Spleen (tissue), 11 donors: ENCODE results near the gene ERO1B. TPM values are rescaled to one million over a fixed set of nuclear protein-coding genes. Genes with fewer than 3 reads are reported as not detected.

ENCODE experiments used
- DNase-seq: peaks from one replicate; pipeline ENCODE4 v3.0.0-alpha.2; 2020
- H3K27ac ChIP-seq, 8 donors: fragments of 200-600 bp; sonication (generic) in 7 of 8; 1 replicate in 4 of 8; 2 replicates in 4 of 8; pipeline versions ENCODE4 v1.5.0 to v1.8.0; 2016 to 2021; ENCODE audit warnings: inconsistent platforms in 4 of 8, mild to moderate bottlenecking in 4 of 8, moderate library complexity in 1 of 8
- H3K27me3 ChIP-seq, 7 donors: fragments of 200-600 bp; sonication (generic) in 6 of 7; replicated peaks in 1 of 7; 1 replicate in 4 of 7; 2 replicates in 3 of 7; pipeline versions ENCODE4 v1.5.0 to v1.8.0; 2016 to 2021; ENCODE audit warnings: inconsistent platforms in 3 of 7, mild to moderate bottlenecking in 1 of 7
- H3K36me3 ChIP-seq, 6 donors: fragments of 200-600 bp; sonication (generic) in 5 of 6; 1 replicate in 4 of 6; 2 replicates in 2 of 6; pipeline versions ENCODE4 v1.5.0 to v1.8.0; 2016 to 2021; ENCODE audit warnings: inconsistent platforms in 2 of 6
- H3K4me1 ChIP-seq, 6 donors: fragments of 200-600 bp; sonication (generic) in 5 of 6; 1 replicate in 3 of 6; 2 replicates in 3 of 6; pipeline versions ENCODE4 v1.5.0 to v1.8.0; 2016 to 2021; ENCODE audit warnings: inconsistent platforms in 3 of 6
- H3K4me3 ChIP-seq, 8 donors: fragments of 200-600 bp; sonication (generic) in 7 of 8; 1 replicate in 4 of 8; 2 replicates in 4 of 8; pipeline versions ENCODE4 v1.5.0 to v1.8.0; 2016 to 2021; ENCODE audit warnings: inconsistent platforms in 4 of 8, mild to moderate bottlenecking in 4 of 8, moderate library complexity in 2 of 8
- H3K9me3 ChIP-seq, 8 donors: fragments of 200-600 bp; sonication (generic) in 7 of 8; 1 replicate in 4 of 8; 2 replicates in 4 of 8; pipeline versions ENCODE4 v1.5.0 to v1.8.0; 2016 to 2021; ENCODE audit warnings: inconsistent platforms in 4 of 8
- CTCF ChIP-seq, 11 experiments: fragments of 200-600 bp in 7 of 11; fragments of 450-650 bp in 4 of 11; sonication (generic) in 4 of 11; IDR thresholded peaks in 8 of 11; conservative IDR thresholded peaks in 3 of 11; 1 replicate in 7 of 11; 2 replicates in 4 of 11; pipeline versions ENCODE4 v1.4.0 to v1.8.0; 2016 to 2021; ENCODE audit warnings: antibody characterized with exemption in 11 of 11, inconsistent platforms in 4 of 11, mild to moderate bottlenecking in 1 of 11
- POLR2A ChIP-seq, 3 donors: fragments of 450-650 bp; IDR thresholded peaks; one replicate each; pipeline ENCODE4 v1.5.1; 2017; ENCODE audit warnings: antibody characterized with exemption in 3 of 3, mild to moderate bottlenecking in 1 of 3
- POLR2AphosphoS5 ChIP-seq, 3 donors: sonication (generic); formaldehyde crosslinking; IDR thresholded peaks; one replicate each; pipeline ENCODE4 v1.5.1; 2017; ENCODE audit warnings: antibody characterized with exemption in 3 of 3
- WGBS, 5 donors: extraction: QIAGEN DNeasy Blood & Tissue Kit in 3 of 5; methylation state at CpG; one replicate each; pipeline versions ENCODE4 v1.1.5 to v1.1.7; 2013 to 2018; 5-methylcytosine and 5-hydroxymethylcytosine counted together
- intact Hi-C: fragments of 100-400 bp; cut with DNase I; formaldehyde crosslinking; loops from one replicate; pipeline ENCODE4 v1.15.0; 2023; ENCODE audit warnings: low total_unique reads
- polyA plus RNA-seq, 3 donors: library from polyadenylated mRNA; stranded (reverse); fragments of 200-250 nt; gene quantifications; one replicate each; pipeline ENCODE4 v1.2.1, GENCODE V29; 2013
- total RNA-seq, 7 donors: library from RNA; depleted of rRNA in 3 of 7; stranded (reverse); fragments of >200 nt in 3 of 7; fragmentation: NEBNext Ultra II Directional in 4 of 7; extraction: Animal tissue kit (Norgen Biotek cat#: 25700) in 4 of 7; gene quantifications; one replicate each; pipeline versions ENCODE4 v1.1.0 to v1.2.1, GENCODE V29; 2016 to 2021
- donor health status: healthy with polysubstance abuse.
- donor health status: DM: no; HTN: no; CAD: no; lungs with moderate emphysema.
- donor health status: DM: no; HTN: no; CAD: no.
- donor health status: Bipolar disorder and iron deficiency.
- donor health status: healthy.
- donor health status: DM: no; HTN: no; CAD: no.
- donor health status: DM: yes; HTN: yes; CAD: no.

The ERO1B gene
- total and polyA plus RNA-seq, 10 donors = 3.9 to 29.4 (median 16.4) TPM

- peaks cover 0 to 69% (median 7%) of the 10 kb centered on the region in 6 donors for H3K36me3 ChIP-seq
- no peak overlapping the region for H3K27ac ChIP-seq
- peaks cover 6 to 16% (median 14%) of the 10 kb centered on the region in 8 donors for H3K9me3 ChIP-seq
- WGBS, 5 donors = 81 to 100% (median 92%) methylated on average over 1 of the region's 1 CpG
- no peak for DNase-seq
- intact Hi-C loops = no loop called here
- H3K4me1 ChIP-seq = peaks cover 0 to 7% (median 0%) of the 10 kb centered on the region in 6 donors
- no peaks in the 10 kb centered on the region for H3K27me3 ChIP-seq
- TF ChIP-seq CTCF (IDR thresholded peaks at IDR 0.05 in 8 of 11, conservative IDR thresholded peaks at IDR 0.05 in 3 of 11) (no peak), POLR2AphosphoS5 (IDR thresholded peaks at IDR 0.05) (no peak), POLR2A (IDR thresholded peaks at IDR 0.05) (no peak)
- no peak overlapping the region for H3K4me3 ChIP-seq
Observed at GRCh38 chr1:236253119-236253518, 28.6 kb downstream of the ERO1B start.

GRCh38 chr1:236251587-236251986 is 30.2 kb downstream of the ERO1B start:
- no peak for DNase-seq
- WGBS, 5 donors = 94 to 100% (median 100%) methylated on average over 1 of the region's 1 CpG
- peaks cover 0 to 67% (median 6%) of the 10 kb centered on the region in 6 donors for H3K36me3 ChIP-seq
- peaks cover 0 to 7% (median 0%) of the 10 kb centered on the region in 6 donors for H3K4me1 ChIP-seq
- TF ChIP-seq CTCF (IDR thresholded peaks at IDR 0.05 in 8 of 11, conservative IDR thresholded peaks at IDR 0.05 in 3 of 11) (no peak), POLR2A (IDR thresholded peaks at IDR 0.05) (no peak), POLR2AphosphoS5 (IDR thresholded peaks at IDR 0.05) (no peak)
- intact Hi-C loops = no loop called here
- H3K4me3 ChIP-seq = no peak overlapping the region
- H3K27ac ChIP-seq = no peak overlapping the region
- H3K27me3 ChIP-seq = no peaks in the 10 kb centered on the region
- H3K9me3 ChIP-seq = peaks cover 0 to under 1% (median 0%) of the 10 kb centered on the region in 8 donors

- H3K9me3 ChIP-seq = no peaks in the 10 kb centered on the region
- intact Hi-C loops = no loop called here
- TF ChIP-seq POLR2A (IDR thresholded peaks at IDR 0.05) = no peak
- TF ChIP-seq POLR2AphosphoS5 (IDR thresholded peaks at IDR 0.05) = no peak
- TF ChIP-seq CTCF (IDR thresholded peaks at IDR 0.05 in 8 of 11, conservative IDR thresholded peaks at IDR 0.05 in 3 of 11) = no peak
- DNase-seq = no peak
- peaks cover 0 to 56% (median 10%) of the 10 kb centered on the region in 6 donors for H3K36me3 ChIP-seq
- peaks cover 0 to under 1% (median 0%) of the 10 kb centered on the region in 6 donors for H3K4me1 ChIP-seq
- no peaks in the 10 kb centered on the region for H3K27me3 ChIP-seq
- WGBS, 5 donors = 95 to 99% (median 99%) methylated on average over 3 of the region's 3 CpGs
- no peak overlapping the region for H3K4me3 ChIP-seq
- H3K27ac ChIP-seq = no peak overlapping the region
Observed at GRCh38 chr1:236247286-236247685, 34.5 kb downstream of the ERO1B start.

- Histone ChIP-seq H3K9me3 (no peaks in the 10 kb centered on the region), H3K4me3 (no peak overlapping the region), H3K36me3 (peaks cover 0 to 55% (median 14%) of the 10 kb centered on the region in 6 donors), H3K27me3 (no peaks in the 10 kb centered on the region), H3K4me1 (no peaks in the 10 kb centered on the region), H3K27ac (no peak overlapping the region)
- intact Hi-C loops = no loop called here
- TF ChIP-seq POLR2AphosphoS5 (IDR thresholded peaks at IDR 0.05) = no peak
- TF ChIP-seq CTCF (IDR thresholded peaks at IDR 0.05 in 8 of 11, conservative IDR thresholded peaks at IDR 0.05 in 3 of 11) = no peak
- TF ChIP-seq POLR2A (IDR thresholded peaks at IDR 0.05) = no peak
- 67 to 96% (median 93%) methylated on average over 2 of the region's 2 CpGs for WGBS, 5 donors
- DNase-seq = no peak
Observed at GRCh38 chr1:236242568-236242967, 39.2 kb downstream of the ERO1B start.
